T47D (cell line): ENCODE data around the gene CAMK1D.
"Not testable (repeated sequence)": the region's sequence is repeated elsewhere in the genome, so short reads cannot be mapped to it uniquely, and the experiment has no call there.

Experiments
- DNase-seq, 2 experiments: peaks; one replicate each; pipeline versions ENCODE4 v3.0.0 to v3.0.0-alpha.2; 2011 to 2012; ENCODE audit warnings: low read depth in 1 of 2, low spot score in 1 of 2
- JUND ChIP-seq: IDR thresholded peaks from 2 replicates; pipeline ENCODE4 v1.6.1; 2012; ENCODE audit warnings: low read depth
- in situ Hi-C: cut with HindIII; loops from 2 replicates; pipeline ENCODE4 v1.10.0; 2016; ENCODE audit warnings: low sequenced_read_pairs, low pct_unique_long_range_greater_than_20kb

CAMK1D gene

GRCh38 chr10:12735843-12736462 lies 386.6 kb downstream of the CAMK1D start:
- TF ChIP-seq JUND = no peak
- DNase-seq = no peak
- in situ Hi-C loops = no loop called here

GRCh38 chr10:12740813-12741212 lies 391.5 kb downstream of the CAMK1D start:
- in situ Hi-C loops = no loop called here
- no peak for DNase-seq
- no peak for TF ChIP-seq JUND

- no peak for DNase-seq
- in situ Hi-C loops = no loop called here
Observed at GRCh38 chr10:12741360-12741804, 392.0 kb downstream of the CAMK1D start.

GRCh38 chr10:12742771-12743170 lies 393.4 kb downstream of the CAMK1D start:
- no peak for DNase-seq
- no peak for TF ChIP-seq JUND
- in situ Hi-C loops = no loop called here

More at GRCh38 chr10:12741360-12741804, 392.0 kb downstream of the CAMK1D start:
- no peak for TF ChIP-seq JUND

GRCh38 chr10:12743466-12743865 lies 394.1 kb downstream of the CAMK1D start:
- DNase-seq, in situ Hi-C loops: not testable (repeated sequence)

GRCh38 chr10:12743941-12744340 lies 394.6 kb downstream of the CAMK1D start:
- no peak for TF ChIP-seq JUND
- DNase-seq = no peak
- in situ Hi-C loops = no loop called here

GRCh38 chr10:12748186-12748585 lies 398.8 kb downstream of the CAMK1D start:
- no peak for DNase-seq
- TF ChIP-seq JUND = no peak
- in situ Hi-C loops = no loop called here

- no peak for TF ChIP-seq JUND
- DNase-seq = no peak
- in situ Hi-C loops = no loop called here
Observed at GRCh38 chr10:12749760-12750478, 400.6 kb downstream of the CAMK1D start.

GRCh38 chr10:12750526-12751201 lies 401.3 kb downstream of the CAMK1D start:
- in situ Hi-C loops = no loop called here
- DNase-seq = no peak
- TF ChIP-seq JUND = no peak

GRCh38 chr10:12755075-12755474 lies 405.7 kb downstream of the CAMK1D start:
- TF ChIP-seq JUND = no peak
- DNase-seq = no peak
- in situ Hi-C loops = no loop called here

- in situ Hi-C loops = no loop called here
- TF ChIP-seq JUND = no peak
- DNase-seq = no peak
Observed at GRCh38 chr10:12757351-12757750, 408.0 kb downstream of the CAMK1D start.

GRCh38 chr10:12758271-12758670 lies 408.9 kb downstream of the CAMK1D start:
- DNase-seq = no peak
- no peak for TF ChIP-seq JUND
- in situ Hi-C loops = no loop called here

GRCh38 chr10:12766223-12766622 lies 416.9 kb downstream of the CAMK1D start:
- in situ Hi-C loops = no loop called here
- TF ChIP-seq JUND = no peak
- DNase-seq = no peak
